Measurements from ENCODE around the gene MDFI.
"Not testable (repeated sequence)": the region's sequence is repeated elsewhere in the genome, so short reads cannot be mapped to it uniquely, and the experiment has no call there.

MDFI gene

GRCh38 chr6:41602864-41603608 lies 35.2 kb upstream of the MDFI start:
- peak; percentile 83 for DNase-seq

DNA sequence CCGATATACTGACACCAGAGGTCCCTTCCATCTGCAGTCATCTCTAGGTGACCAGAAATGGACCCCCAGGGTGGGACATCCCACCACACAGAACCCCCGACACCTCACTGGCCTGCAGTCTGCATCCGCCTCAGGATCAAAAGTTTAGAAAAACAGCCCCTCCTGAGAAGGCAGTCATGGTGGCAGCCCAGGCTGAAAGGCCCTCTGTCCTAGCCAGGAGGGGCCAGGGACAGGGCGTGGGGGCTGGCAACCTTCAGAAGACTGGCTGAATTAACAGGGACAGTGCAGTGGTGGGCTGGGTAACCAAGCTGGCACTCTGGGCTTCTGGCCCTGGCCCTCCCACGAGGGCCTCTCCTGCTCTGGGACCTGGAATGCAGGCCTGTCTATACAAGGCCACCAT lies 34.3 kb upstream of the MDFI start:
- DNase-seq: no peak

- no peak for DNase-seq
Measured at GRCh38 chr6:41605649-41606048, 32.6 kb upstream of the MDFI start.

- no peak for DNase-seq
Measured at GRCh38 chr6:41607036-41607435, 31.2 kb upstream of the MDFI start.

DNA sequence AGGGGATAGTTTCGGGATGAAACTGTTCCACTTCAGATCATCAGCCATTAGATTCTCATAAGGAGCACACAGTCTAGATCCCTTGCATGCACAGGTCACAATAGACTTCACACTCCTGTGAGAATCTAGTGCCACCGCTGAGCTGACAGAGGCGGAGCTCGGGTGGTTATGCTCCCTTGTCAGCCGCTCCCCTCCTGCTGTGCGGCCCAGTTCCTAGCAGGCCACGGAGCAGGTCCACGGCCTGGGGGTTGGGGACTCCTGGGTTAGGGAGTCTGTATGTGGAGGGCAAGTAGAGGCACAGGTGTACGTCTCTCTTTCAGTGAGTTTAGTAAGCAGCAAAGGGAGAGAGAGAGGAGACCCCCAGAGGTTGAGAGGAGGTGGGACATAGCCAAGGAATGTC lies 30.5 kb upstream of the MDFI start:
- no peak for DNase-seq

DNA sequence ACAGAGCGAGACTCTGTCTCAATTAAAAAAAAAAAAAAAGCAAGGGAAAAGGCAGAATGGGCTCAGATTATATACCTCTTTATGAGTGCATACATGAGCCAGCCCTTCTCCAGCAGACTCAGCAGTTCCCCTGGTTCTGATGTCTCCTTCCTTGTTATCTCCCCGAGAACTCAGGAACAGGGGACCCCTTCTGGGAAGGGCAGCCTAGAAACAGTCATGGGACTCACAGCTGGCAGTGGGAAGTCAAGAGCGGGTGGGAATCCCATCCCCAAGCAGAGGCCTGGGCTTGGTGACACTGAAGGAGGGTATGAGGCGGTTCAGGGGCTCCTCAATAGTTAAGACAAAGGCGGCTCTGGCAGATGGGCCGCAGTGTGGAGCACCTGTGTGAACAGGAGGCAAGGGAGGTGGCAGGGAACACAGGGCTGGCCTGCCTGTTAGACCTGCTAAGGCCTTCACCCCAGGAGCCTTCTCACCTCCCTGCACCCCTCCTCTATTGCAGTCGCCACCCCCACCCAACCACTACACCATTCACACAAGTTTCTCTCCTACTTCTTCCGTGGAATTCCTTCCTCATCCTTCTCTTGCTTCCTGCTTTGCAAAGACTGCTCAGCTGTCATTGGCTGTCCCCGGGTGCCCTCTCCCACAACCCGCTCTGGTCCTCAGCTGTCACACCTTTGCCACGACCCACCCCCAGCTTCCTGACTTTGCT lies 29.7 kb upstream of the MDFI start:
- DNase-seq: no peak

- DNase-seq: no peak
Measured at GRCh38 chr6:41614715-41615114, 23.6 kb upstream of the MDFI start.

GRCh38 chr6:41615311-41615710 lies 23.0 kb upstream of the MDFI start:
- no peak for DNase-seq

GRCh38 chr6:41618598-41618997 lies 19.7 kb upstream of the MDFI start:
- DNase-seq: no peak

DNA sequence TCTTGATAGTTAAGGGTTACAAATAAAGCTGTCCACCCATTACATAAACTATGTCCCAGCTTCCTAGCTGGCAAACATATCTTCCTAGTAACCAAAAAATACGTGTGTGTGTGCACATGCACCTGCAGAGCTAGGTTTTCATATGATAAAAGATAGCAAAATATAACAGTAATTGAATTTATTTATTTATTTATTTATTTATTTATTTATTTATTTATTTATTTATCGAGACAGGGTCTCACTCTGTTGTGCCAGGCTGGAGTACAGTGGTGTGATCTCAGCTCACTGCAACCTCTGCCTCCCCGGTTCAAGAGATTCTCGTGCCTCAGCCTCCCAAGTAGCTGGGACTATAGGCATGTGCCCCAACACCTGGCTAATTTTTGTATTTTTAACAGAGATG lies 19.1 kb upstream of the MDFI start:
- not testable (repeated sequence) for DNase-seq

- DNase-seq: no peak
Measured at GRCh38 chr6:41621367-41621766, 16.9 kb upstream of the MDFI start.

DNA sequence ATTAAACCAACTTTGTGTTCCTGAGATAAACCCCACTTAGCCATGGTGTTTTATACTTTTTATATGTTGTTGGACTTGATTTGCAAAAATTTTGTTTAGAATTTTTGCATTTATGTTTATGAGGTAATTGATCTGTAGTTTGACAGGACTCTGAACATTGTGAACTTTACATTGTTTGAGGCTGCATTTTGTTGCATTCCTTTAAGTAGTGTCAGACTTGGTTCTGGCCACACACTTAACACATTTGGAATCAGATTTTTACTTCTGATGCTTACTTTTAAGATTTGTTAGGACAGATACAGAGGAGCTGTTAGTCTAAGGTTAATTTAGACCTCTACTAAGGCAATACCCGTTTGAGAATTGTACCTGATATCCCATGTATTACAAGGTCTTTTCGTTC lies 16.5 kb upstream of the MDFI start:
- DNase-seq: no peak

GRCh38 chr6:41622206-41622988 lies 15.9 kb upstream of the MDFI start:
- no peak for DNase-seq

DNA sequence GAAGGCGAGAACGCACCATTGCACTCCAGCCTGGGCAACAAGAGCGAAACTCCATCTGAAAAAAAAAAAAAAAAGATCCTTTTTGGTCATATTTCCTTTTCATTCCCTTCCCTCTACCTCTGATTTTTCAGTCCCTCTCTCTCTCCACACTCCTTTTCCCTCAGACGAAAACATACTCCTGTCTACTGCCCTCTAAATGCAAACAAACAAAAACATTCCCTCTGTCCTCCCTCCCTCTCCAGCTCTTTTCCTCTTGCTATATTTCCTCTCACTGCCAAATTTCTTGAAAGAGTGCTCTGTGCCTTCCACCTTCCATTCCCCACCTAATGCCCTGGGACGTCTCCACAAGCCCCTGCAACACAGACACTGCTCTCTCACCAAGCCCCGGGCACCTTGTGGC lies 14.9 kb upstream of the MDFI start:
- no peak for DNase-seq

DNA sequence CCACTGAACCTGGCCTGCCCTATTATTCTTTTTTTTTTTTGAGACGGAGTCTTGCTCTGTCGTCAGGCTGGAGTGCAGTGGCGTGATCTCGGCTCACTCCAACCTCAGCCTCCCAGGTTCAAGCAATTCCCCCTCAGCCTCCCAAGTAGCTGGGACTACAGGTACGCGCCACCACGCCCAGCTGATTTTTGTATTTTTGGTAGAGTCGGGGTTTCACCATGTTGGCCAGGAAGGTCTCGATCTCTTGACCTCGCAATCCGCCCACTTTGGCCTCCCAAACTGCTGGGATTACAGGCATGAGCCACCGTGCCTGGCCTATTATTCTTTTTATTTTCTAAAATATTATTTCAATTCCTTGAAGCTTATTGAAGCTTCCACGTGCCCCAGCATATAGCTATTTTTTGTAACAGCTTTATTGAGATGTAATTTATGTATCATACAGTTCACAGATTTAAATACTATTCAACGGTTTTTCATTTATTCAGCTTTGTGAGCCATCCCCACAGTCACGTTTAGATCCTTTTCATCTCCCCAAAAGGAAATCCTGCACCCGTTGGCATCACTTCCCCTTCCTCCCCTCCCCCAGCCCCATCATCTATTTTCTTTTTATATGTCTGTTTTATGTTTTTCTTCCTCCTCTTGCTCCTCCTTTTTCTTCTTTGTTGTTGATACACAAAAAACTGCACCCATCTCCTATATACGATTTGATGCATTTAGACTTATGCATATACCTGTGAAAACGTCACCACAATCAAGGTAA lies 13.5 kb upstream of the MDFI start:
- DNase-seq: no peak

- no peak for DNase-seq
Measured at GRCh38 chr6:41625442-41625841, 12.8 kb upstream of the MDFI start.

GRCh38 chr6:41626022-41626421 lies 12.2 kb upstream of the MDFI start:
- DNase-seq: no peak

DNA sequence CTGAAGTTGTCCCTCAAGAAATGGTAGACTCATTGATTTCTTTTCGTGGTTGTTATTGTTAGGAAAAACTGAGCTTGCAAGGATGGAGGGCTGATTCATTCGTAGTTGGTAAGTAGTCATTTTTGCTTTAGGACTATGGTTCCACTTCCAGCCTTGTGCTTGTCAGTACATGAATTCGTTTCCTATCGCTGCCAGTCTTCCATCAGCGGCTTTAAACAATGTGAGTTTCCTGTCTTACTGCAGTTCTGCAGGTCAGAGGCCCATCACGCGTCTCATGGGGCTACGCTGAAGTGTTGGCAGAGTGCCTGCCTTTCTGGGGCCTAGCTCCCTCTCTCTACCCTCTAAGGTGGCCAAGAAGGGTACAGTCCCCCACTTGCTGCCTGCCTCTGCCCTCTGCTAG lies 11.4 kb upstream of the MDFI start:
- DNase-seq: no peak

GRCh38 chr6:41629128-41629527 lies 9.1 kb upstream of the MDFI start:
- no peak for DNase-seq

GRCh38 chr6:41630069-41630468 lies 8.2 kb upstream of the MDFI start:
- no peak for DNase-seq

DNA sequence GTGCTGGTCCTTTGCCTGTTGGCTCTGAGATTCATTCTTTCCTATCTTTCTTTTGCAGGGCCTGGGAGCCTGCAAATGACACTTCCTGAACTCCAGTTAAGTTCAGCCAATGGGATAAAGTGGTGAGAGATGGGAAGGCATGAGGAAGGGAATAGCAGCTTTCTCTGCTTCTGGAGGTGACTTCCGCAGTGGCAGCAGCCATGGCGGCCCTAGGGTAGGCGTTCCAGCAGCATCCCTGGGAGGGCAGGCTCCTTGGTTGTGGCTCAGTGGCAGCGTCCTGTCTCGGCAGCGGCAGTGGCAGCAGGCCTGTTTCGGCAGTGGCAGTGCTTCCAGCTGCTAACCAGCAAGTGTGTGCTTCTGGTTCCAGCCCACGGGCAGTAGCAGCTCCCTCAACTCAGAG lies 7.3 kb upstream of the MDFI start:
- DNase-seq: no peak

DNA sequence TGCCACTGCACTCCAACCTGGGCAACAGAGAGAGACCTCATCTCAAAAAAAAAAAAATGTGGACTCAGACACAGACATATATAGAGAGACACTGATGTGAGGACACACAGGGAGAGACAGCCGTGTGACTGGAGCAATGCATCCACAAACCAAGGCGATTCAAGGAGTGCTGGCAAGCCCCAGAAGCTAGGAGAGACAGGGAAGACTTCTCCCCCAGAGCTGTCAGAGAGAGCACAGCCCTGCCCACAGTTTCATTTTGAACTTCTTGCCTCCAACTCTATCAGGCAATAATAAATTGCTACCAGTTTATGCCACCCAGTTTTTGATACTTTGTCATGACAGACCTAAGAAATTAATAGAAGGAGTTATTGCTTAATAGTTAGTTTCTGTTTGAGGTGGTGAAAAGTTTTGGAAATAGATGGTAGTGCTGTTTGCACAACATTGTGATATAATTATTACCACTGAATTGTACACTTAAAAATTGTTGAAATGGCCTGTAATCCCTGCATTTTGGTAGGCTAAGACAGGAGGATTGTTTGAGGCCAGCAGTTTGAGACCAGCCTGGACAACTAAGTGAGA lies 5.1 kb upstream of the MDFI start:
- DNase-seq: no peak

- peak; percentile 73 for DNase-seq
Measured at GRCh38 chr6:41634657-41635056, 3.6 kb upstream of the MDFI start.

Measured in fibroblast of skin of abdomen (primary cell).